PC-3 (cell line): ENCODE measurements around the gene ASTN2. TPM values are rescaled to one million over a fixed set of nuclear protein-coding genes. Genes with fewer than 3 reads are reported as not detected.

Source experiments
- ATAC-seq: fragments of 200-7000 bp; cut with Tn5 transposase; 2 replicates; pipeline ENCODE4 v1.9.1; 2020; ENCODE audit warnings: mild to moderate bottlenecking, moderate library complexity
- BruUV-seq: library from RNA; stranded (reverse); fragments of 400-500 nt; replicated peaks from 2 replicates; lab custom pipeline; 2021; lab: Mats Ljungman, UMichigan
- CTCF ChIA-PET: fragments of 300-600 bp; sonication (Branson Sonifier 250); formaldehyde crosslinking; loops from one replicate; lab custom pipeline; 2022; ENCODE audit warnings: antibody characterized with exemption; lab: Charles Lee
- POLR2A ChIA-PET: fragments of 300-600 bp; sonication (Branson Sonifier 250); formaldehyde crosslinking; loops from one replicate; lab custom pipeline; 2022; ENCODE audit warnings: antibody characterized with exemption; ENCODE audit not compliant: unreplicated experiment; lab: Charles Lee
- DNase-seq: peaks from one replicate; pipeline ENCODE4 v3.0.0-alpha.2; 2015
- H2AFZ ChIP-seq: fragments of 300-600 bp; sonication (generic); 2 replicates; pipeline ENCODE4 v1.6.0; 2016; ENCODE audit warnings: antibody characterized with exemption, low read length
- H3F3A ChIP-seq: fragments of 300-600 bp; sonication (generic); one replicate; pipeline ENCODE4 v1.6.0; 2017; ENCODE audit warnings: antibody characterized with exemption, low read length, control low read depth, mild to moderate bottlenecking; ENCODE audit not compliant: unreplicated experiment
- H3K27ac ChIP-seq: fragments of 300-600 bp; sonication (generic); 2 replicates; pipeline ENCODE4 v1.5.1; 2016; ENCODE audit warnings: mild to moderate bottlenecking, low read length
- H3K27me3 ChIP-seq: fragments of 300-600 bp; sonication (generic); 2 replicates; pipeline ENCODE4 v1.6.1; 2016; ENCODE audit warnings: low read length, mixed read lengths
- H3K36me3 ChIP-seq: fragments of 300-600 bp; sonication (generic); 2 replicates; pipeline ENCODE4 v1.6.1; 2016; ENCODE audit warnings: low read depth, mixed run types, low read length, mixed read lengths
- H3K4me1 ChIP-seq: fragments of 300-600 bp; sonication (generic); 2 replicates; pipeline ENCODE4 v1.5.1; 2016; ENCODE audit warnings: low read length; ENCODE audit not compliant: insufficient read depth
- H3K4me2 ChIP-seq: fragments of 300-600 bp; sonication (generic); 2 replicates; pipeline ENCODE4 v1.6.0; 2016; ENCODE audit warnings: low read length
- H3K4me3 ChIP-seq: fragments of 300-600 bp; sonication (generic); 2 replicates; pipeline ENCODE4 v1.5.1; 2016; ENCODE audit warnings: mild to moderate bottlenecking, low read length, mixed read lengths
- H3K79me2 ChIP-seq: fragments of 300-600 bp; sonication (generic); 2 replicates; pipeline ENCODE4 v1.6.1; 2017; ENCODE audit warnings: low read length, mixed read lengths
- H3K9ac ChIP-seq: fragments of 300-600 bp; sonication (generic); 2 replicates; pipeline ENCODE4 v1.6.0; 2016; ENCODE audit warnings: mild to moderate bottlenecking, low read length
- H3K9me2 ChIP-seq: fragments of 300-600 bp; sonication (generic); replicated peaks from 2 replicates; pipeline ENCODE4 v1.6.1; 2016; ENCODE audit warnings: mixed run types, low read length, mixed read lengths
- H3K9me3 ChIP-seq: fragments of 300-600 bp; sonication (generic); 2 replicates; pipeline ENCODE4 v1.6.1; 2016; ENCODE audit warnings: low read length, mixed read lengths
- H4K20me1 ChIP-seq: fragments of 300-600 bp; sonication (generic); 2 replicates; pipeline ENCODE4 v1.6.1; 2016; ENCODE audit warnings: low read length, mixed read lengths
- CTCF ChIP-seq: fragments of 300-600 bp; sonication (generic); conservative IDR thresholded peaks from 2 replicates; pipeline ENCODE4 v1.5.1; 2017; ENCODE audit warnings: antibody characterized with exemption, low read depth, mild to moderate bottlenecking, low read length
- EZH2 ChIP-seq: fragments of 300-600 bp; sonication (generic); IDR thresholded peaks from one replicate; pipeline ENCODE4 v1.6.1; 2017; ENCODE audit warnings: antibody characterized with exemption, mild to moderate bottlenecking, low read length; ENCODE audit not compliant: unreplicated experiment
- EZH2phosphoT487 ChIP-seq: fragments of 300-600 bp; sonication (generic); IDR thresholded peaks from 2 replicates; pipeline ENCODE4 v1.6.1; 2018; ENCODE audit warnings: mild to moderate bottlenecking, antibody characterized with exemption, low read length, borderline replicate concordance
- intact Hi-C: fragments of 100-400 bp; cut with micrococcal nuclease; formaldehyde crosslinking; loops from 2 replicates; pipeline ENCODE4 v1.9.0; 2023
- total RNA-seq: library from RNA; depleted of rRNA; stranded (reverse); fragments of >200 nt; gene quantifications from 2 replicates; pipeline ENCODE4 v1.2.3, GENCODE V29; 2014

The ASTN2 gene
- total RNA-seq, 1 experiment from 2014 or later, result 3.5 TPM

- ChIA-PET CTCF (no interaction called here), POLR2A (interaction anchor here (0.6 kb wide), 1 partner anchor 85 kb away, joined by 4 read pairs; no protein-coding TSS in a partner anchor)
- H3K9ac ChIP-seq, result no peak overlapping the region
- no peaks in the 10 kb centered on the region for H3K79me2 ChIP-seq
- no TSS peak for BruUV-seq
- no peak overlapping the region for H3K4me3 ChIP-seq
- TF ChIP-seq CTCF (no peak), EZH2 (no peak), EZH2phosphoT487 (no peak)
- no peaks in the 10 kb centered on the region for H3K9me2 ChIP-seq
- intact Hi-C loops, result no loop called here
- H3K9me3 ChIP-seq, result no peaks in the 10 kb centered on the region
- H2AFZ ChIP-seq, result no peak overlapping the region
- H3K36me3 ChIP-seq, result no peaks in the 10 kb centered on the region
- no peaks in the 10 kb centered on the region for H4K20me1 ChIP-seq
- ATAC-seq (no peak), DNase-seq (no peak)
- H3F3A ChIP-seq, result no peaks in the 10 kb centered on the region
- H3K4me2 ChIP-seq, result no peak overlapping the region
- H3K27ac ChIP-seq, result no peak overlapping the region
- H3K4me1 ChIP-seq, result no peaks in the 10 kb centered on the region
- H3K27me3 ChIP-seq, result no peaks in the 10 kb centered on the region
Measured at GRCh38 chr9:116423149-116423548, 991.7 kb downstream of the ASTN2 start.

DNA sequence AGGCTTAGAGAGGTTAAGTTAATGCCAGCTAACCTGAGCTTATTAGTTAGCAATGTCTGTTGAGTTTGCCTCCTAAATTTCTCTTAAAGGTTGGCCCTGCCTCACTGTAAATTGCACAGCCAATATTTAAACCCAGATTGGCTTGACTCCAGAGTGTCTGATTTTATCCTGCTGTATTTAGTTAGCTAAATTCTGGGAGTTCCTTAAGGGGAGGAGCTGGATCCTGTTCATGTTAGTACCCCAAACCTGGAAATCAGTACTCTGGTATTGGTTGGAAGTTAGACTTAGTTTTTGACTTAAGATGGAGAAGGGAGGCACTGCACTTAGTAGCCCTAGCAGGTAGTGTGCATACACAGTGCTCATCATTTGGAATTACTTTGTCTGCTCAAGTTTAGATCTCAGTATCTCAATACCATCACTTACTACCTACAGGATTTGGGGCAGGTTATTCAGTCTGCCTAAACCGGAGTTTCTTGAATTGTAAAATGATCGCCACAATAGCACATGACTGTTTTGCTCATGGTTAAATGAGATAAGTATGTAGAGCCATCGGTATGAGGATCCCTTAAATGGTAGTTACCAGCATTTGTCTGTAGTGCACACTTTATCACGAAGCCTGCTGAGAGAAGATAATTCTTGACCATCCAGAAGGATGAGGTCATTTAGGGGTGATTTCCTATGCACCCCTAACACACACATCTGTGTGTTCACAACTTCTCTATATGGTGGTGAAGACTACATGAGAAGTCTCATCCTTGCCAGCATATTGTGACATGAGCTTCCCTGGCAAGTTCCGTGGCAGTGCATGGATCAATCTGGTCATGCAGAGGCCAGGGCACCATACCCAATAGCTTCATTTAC lies 992.5 kb downstream of the ASTN2 start:
- ChIA-PET POLR2A (no interaction called here), CTCF (no interaction called here)
- Histone ChIP-seq H3K36me3 (no peaks in the 10 kb centered on the region), H3K9me2 (no peaks in the 10 kb centered on the region), H3K9ac (no peak overlapping the region), H3F3A (no peaks in the 10 kb centered on the region), H3K9me3 (no peaks in the 10 kb centered on the region), H3K4me3 (no peak overlapping the region), H2AFZ (no peak overlapping the region), H3K27ac (no peak overlapping the region), H3K27me3 (no peaks in the 10 kb centered on the region), H4K20me1 (no peaks in the 10 kb centered on the region), H3K79me2 (no peaks in the 10 kb centered on the region), H3K4me2 (no peak overlapping the region), H3K4me1 (no peaks in the 10 kb centered on the region)
- DNase-seq (no peak), ATAC-seq (no peak)
- TF ChIP-seq EZH2 (no peak), EZH2phosphoT487 (no peak), CTCF (no peak)
- intact Hi-C loops, result no loop called here
- BruUV-seq, result no TSS peak

- no peak overlapping the region for H3K27ac ChIP-seq
- intact Hi-C loops, result no loop called here
- POLR2A ChIA-PET, result no interaction called here
Measured at GRCh38 chr9:116420993-116421538, 993.8 kb downstream of the ASTN2 start.

More at GRCh38 chr9:116420993-116421538, 993.8 kb downstream of the ASTN2 start:
- Histone ChIP-seq H3K9me2 (no peaks in the 10 kb centered on the region), H3K4me3 (no peak overlapping the region), H4K20me1 (no peaks in the 10 kb centered on the region), H3K36me3 (no peaks in the 10 kb centered on the region), H3F3A (no peaks in the 10 kb centered on the region), H3K4me1 (no peaks in the 10 kb centered on the region), H3K9ac (no peak overlapping the region), H3K27me3 (no peaks in the 10 kb centered on the region), H3K4me2 (no peak overlapping the region), H3K79me2 (no peaks in the 10 kb centered on the region), H3K9me3 (no peaks in the 10 kb centered on the region), H2AFZ (no peak overlapping the region)
- TF ChIP-seq CTCF (no peak), EZH2 (no peak), EZH2phosphoT487 (no peak)
- CTCF ChIA-PET, result no interaction called here
- ATAC-seq (no peak), DNase-seq (no peak)
- no TSS peak for BruUV-seq
